ENCODE measurements around the gene RFLNA. TPM values are rescaled to one million over a fixed set of nuclear protein-coding genes. Genes with fewer than 3 reads are reported as not detected.

RFLNA gene
- total and polyA plus RNA-seq, 2 donors (not counting 1 experiment from before 2014, with no cell fraction given), result not detected

GRCh38 chr12:124301084-124301654 lies 6.3 kb downstream of the RFLNA start:
- WGBS (ENCODE audit: insufficient coverage), result 89% methylated on average over 14 of the region's 14 CpGs
- intact Hi-C loops (cut with micrococcal nuclease), result no loop called here
- no peaks in the 10 kb centered on the region for H4K20me1 ChIP-seq (ENCODE audit: control insufficient read depth, insufficient read depth, low read length, poor library complexity, severe bottlenecking)
- Mint-ChIP-seq H3K27ac (no peak overlapping the region), H3K9me3 (ENCODE audit: insufficient read depth) (no peaks in the 10 kb centered on the region), H3K4me3 (no peak overlapping the region), H3K27me3 (peaks cover 26% of the 10 kb centered on the region), H3K4me1 (no peaks in the 10 kb centered on the region)
- H3K9me3 ChIP-seq (ENCODE audit: control extremely low read depth in 1 of 3, control insufficient read depth in 2 of 3, insufficient read depth in 1 of 3, low read length in 2 of 3), result peaks cover 0 to 9% (median 0%) of the 10 kb centered on the region in 3 donors
- H3K27me3 ChIP-seq (replicated peaks in 1 of 4; ENCODE audit: control extremely low read depth in 1 of 4, control insufficient read depth in 3 of 4, insufficient read depth in 4 of 4, low read length in 3 of 4), result peaks cover 0 to 11% (median 4%) of the 10 kb centered on the region in 4 experiments
- H3K9ac ChIP-seq (ENCODE audit: low read length), result no peak overlapping the region
- POLR2A ChIA-PET, result no interaction called here
- no peak overlapping the region for H3K4me3 ChIP-seq (ENCODE audit: control extremely low read depth in 1 of 5, extremely low read depth in 1 of 5, insufficient read depth in 1 of 5, low read depth in 2 of 5, low read length in 4 of 5)
- H2AFZ ChIP-seq (ENCODE audit: insufficient read depth, low read depth, low read length, poor library complexity, severe bottlenecking), result no peak overlapping the region
- H3K36me3 ChIP-seq (replicated peaks in 1 of 2; ENCODE audit: control extremely low read depth in 1 of 2, control insufficient read depth in 1 of 2, extremely low read depth in 1 of 2, insufficient read depth in 2 of 2, low read length in 1 of 2), result no peaks in the 10 kb centered on the region
- H3K4me2 ChIP-seq (replicated peaks; ENCODE audit: low read depth, low read length, poor library complexity, severe bottlenecking), result no peak overlapping the region
- no peaks in the 10 kb centered on the region for H3K79me2 ChIP-seq (ENCODE audit: control insufficient read depth, insufficient read depth, low read length)
- ATAC-seq (ENCODE audit: low read depth) (no peak), DNase-seq (no peak)
- TF ChIP-seq EZH2 (IDR thresholded peaks at IDR 0.05; ENCODE audit: borderline replicate concordance, insufficient read depth, low read depth, low read length, poor library complexity, severe bottlenecking) (no peak), CTCF (IDR thresholded peaks at IDR 0.05) (no peak)
- peaks cover 0 to 4% of the 10 kb centered on the region in 2 donors for H3K4me1 ChIP-seq (ENCODE audit: control insufficient read depth in 2 of 2, insufficient read depth in 2 of 2, low read length in 2 of 2)
- CTCF ChIA-PET, result no interaction called here
- H3K27ac ChIP-seq (ENCODE audit: low read length in 2 of 2), result no peak overlapping the region

GRCh38 chr12:124302241-124302806 lies 7.4 kb downstream of the RFLNA start:
- no peak for DNase-seq
- intact Hi-C loops (cut with micrococcal nuclease), result no loop called here
- no peak overlapping the region for H3K27ac Mint-ChIP-seq
- CTCF ChIA-PET, result no interaction called here
- no peak overlapping the region for H3K4me2 ChIP-seq (replicated peaks; ENCODE audit: low read depth, low read length, poor library complexity, severe bottlenecking)
- H3K4me3 ChIP-seq (ENCODE audit: control extremely low read depth in 1 of 5, extremely low read depth in 1 of 5, insufficient read depth in 1 of 5, low read depth in 2 of 5, low read length in 4 of 5), result no peak overlapping the region
- no peak overlapping the region for H3K9ac ChIP-seq (ENCODE audit: low read length)
- POLR2A ChIA-PET, result no interaction called here
- no peak overlapping the region for H3K27ac ChIP-seq (ENCODE audit: low read length in 2 of 2)
- peaks cover 0 to 3% (median 2%) of the 10 kb centered on the region in 4 experiments for H3K27me3 ChIP-seq (replicated peaks in 1 of 4; ENCODE audit: control extremely low read depth in 1 of 4, control insufficient read depth in 3 of 4, insufficient read depth in 4 of 4, low read length in 3 of 4)
- H3K9me3 ChIP-seq (ENCODE audit: control extremely low read depth in 1 of 3, control insufficient read depth in 2 of 3, insufficient read depth in 1 of 3, low read length in 2 of 3), result peaks cover 0 to 9% (median 0%) of the 10 kb centered on the region in 3 donors
- H3K36me3 ChIP-seq (replicated peaks in 1 of 2; ENCODE audit: control extremely low read depth in 1 of 2, control insufficient read depth in 1 of 2, extremely low read depth in 1 of 2, insufficient read depth in 2 of 2, low read length in 1 of 2), result no peaks in the 10 kb centered on the region
- H3K79me2 ChIP-seq (ENCODE audit: control insufficient read depth, insufficient read depth, low read length), result no peaks in the 10 kb centered on the region
- ATAC-seq (ENCODE audit: low read depth), result no peak
- H3K4me1 ChIP-seq (ENCODE audit: control insufficient read depth in 2 of 2, insufficient read depth in 2 of 2, low read length in 2 of 2), result no peaks in the 10 kb centered on the region
- no peaks in the 10 kb centered on the region for H4K20me1 ChIP-seq (ENCODE audit: control insufficient read depth, insufficient read depth, low read length, poor library complexity, severe bottlenecking)
- no peaks in the 10 kb centered on the region for H3K4me1 Mint-ChIP-seq
- 93% methylated on average over 18 of the region's 18 CpGs for WGBS (ENCODE audit: insufficient coverage)
- no peak overlapping the region for H3K4me3 Mint-ChIP-seq
- peaks cover 18% of the 10 kb centered on the region for H3K27me3 Mint-ChIP-seq
- no peaks in the 10 kb centered on the region for H3K9me3 Mint-ChIP-seq (ENCODE audit: insufficient read depth)
- H2AFZ ChIP-seq (ENCODE audit: insufficient read depth, low read depth, low read length, poor library complexity, severe bottlenecking), result no peak overlapping the region
- TF ChIP-seq EZH2 (IDR thresholded peaks at IDR 0.05; ENCODE audit: borderline replicate concordance, insufficient read depth, low read depth, low read length, poor library complexity, severe bottlenecking), result no peak
- TF ChIP-seq CTCF (IDR thresholded peaks at IDR 0.05), result no peak
